Heart right ventricle (tissue), 16 donors: ENCODE data around the gene DYNC1LI1. TPM values are rescaled to one million over a fixed set of nuclear protein-coding genes. Genes with fewer than 3 reads are reported as not detected.

Source experiments
- ATAC-seq, 8 donors: fragments of 200-7000 bp; cut with Tn5 transposase; one replicate each; pipeline ENCODE4 v1.9.1; 2020; ENCODE audit warnings: mild to moderate bottlenecking in 8 of 8, moderate library complexity in 8 of 8, moderate number of reproducible peaks in 1 of 8
- DNase-seq, 2 donors: peaks; one replicate each; pipeline ENCODE4 v3.0.0-alpha.2; 2020
- H3K27ac ChIP-seq, 10 donors: fragments of 200-600 bp; sonication (generic) in 2 of 10; one replicate each; pipeline versions ENCODE4 v1.5.0 to v1.8.0; 2020 to 2022; ENCODE audit warnings: mild to moderate bottlenecking in 3 of 10
- H3K27me3 ChIP-seq, 7 donors: fragments of 200-600 bp; one replicate each; pipeline ENCODE4 v1.8.0; 2021 to 2022; ENCODE audit warnings: mild to moderate bottlenecking in 2 of 7
- H3K36me3 ChIP-seq, 9 donors: fragments of 200-600 bp; sonication (generic) in 1 of 9; one replicate each; pipeline versions ENCODE4 v1.5.0 to v1.8.0; 2020 to 2022; ENCODE audit warnings: mild to moderate bottlenecking in 2 of 9
- H3K4me1 ChIP-seq, 9 donors: fragments of 200-600 bp; sonication (generic) in 1 of 9; one replicate each; pipeline versions ENCODE4 v1.5.0 to v1.8.0; 2020 to 2022; ENCODE audit warnings: mild to moderate bottlenecking in 4 of 9
- H3K4me3 ChIP-seq, 10 donors: fragments of 200-600 bp; sonication (generic) in 2 of 10; one replicate each; pipeline versions ENCODE4 v1.5.0 to v1.8.0; 2020 to 2022; ENCODE audit warnings: mild to moderate bottlenecking in 7 of 10, moderate library complexity in 2 of 10
- H3K9me3 ChIP-seq, 11 donors: fragments of 200-600 bp in 10 of 11; sonication (generic) in 2 of 11; one replicate each; pipeline versions ENCODE4 v1.5.0 to v1.8.0; 2013 to 2022; ENCODE audit warnings: mild to moderate bottlenecking in 2 of 11, control low read depth in 1 of 11, moderate library complexity in 1 of 11
- WGBS, 2 donors: extraction: QIAGEN DNeasy Blood & Tissue Kit; methylation state at CpG; one replicate each; pipeline ENCODE4 v1.1.7; 2013; ENCODE audit warnings: inconsistent platforms in 1 of 2; 5-methylcytosine and 5-hydroxymethylcytosine counted together
- intact Hi-C, 10 donors: fragments of 100-400 bp; cut with DNase I; formaldehyde crosslinking; loops; one replicate each; pipeline versions ENCODE4 v1.11.1 to v1.14.2; 2022
- polyA plus RNA-seq, 2 donors: library from polyadenylated mRNA; stranded (reverse); fragments of 200-250 nt; gene quantifications; one replicate each; pipeline ENCODE4 v1.2.3, GENCODE V29; 2013
- total RNA-seq, 10 donors: library from RNA; stranded (reverse); fragmentation: NEBNext Ultra II Directional in 3 of 10; extraction: Animal tissue kit (Norgen Biotek cat#: 25700) in 3 of 10; gene quantifications; one replicate each; pipeline versions ENCODE4 v1.2.1 to v1.2.4, GENCODE V29; 2021 to 2023
- TF ChIP-seq, protein P1 (sequence below), 9 donors: fragments of 200-600 bp; sonication (generic) in 2 of 9; IDR thresholded peaks; one replicate each; pipeline versions ENCODE4 v1.5.0 to v1.8.0; 2021 to 2022; ENCODE audit warnings: antibody characterized with exemption in 9 of 9, mild to moderate bottlenecking in 5 of 9, moderate library complexity in 1 of 9
- donor health status: Arrhythmogenic right ventricular cardiomyopathy.
- donor health status: ischemic (EF 13 %, LVEDD 7.1; RV severe dilation, severe dysfunction).
- donor health status: healthy with polysubstance abuse.
- donor health status: DM: no; HTN: yes; CAD: no.
- donor health status: DM: no; HTN: no; CAD: no.
- donor health status: ischemic (EF 25% LVEDD 6.9; RV normal size, moderate dysfunction).
- donor health status: ischemic (EF 25% LVEDD 5.7; RV mildly dilated, moderate dysfunction).
- donor health status: healthy.
- donor health status: DM: yes; HTN: yes; CAD: no.
- donor health status: Ischemic cardiomyopathy.
- donor health status: ischemic (EF 35%, LVEDD 5.7; RV mildly dilated, moderate dysfunction).
- donor health status: nonischemic (EF 11% LVEDD 7.7; RV severe dilation, severe dysfunction).
- donor health status: DM: yes; HTN: yes; CAD: no.
- donor health status: PGD.
- donor health status: ischemic (EF 29% LVEDD 5.4; RV normal size, mild dysfunction).
- donor health status: nonischemic (EF 23%, LVEDD 6.1; RV moderate dilation, normal function).

The DYNC1LI1 gene
- total and polyA plus RNA-seq, 12 donors: 23.4 to 69.9 (median 52.4) TPM

DNA sequence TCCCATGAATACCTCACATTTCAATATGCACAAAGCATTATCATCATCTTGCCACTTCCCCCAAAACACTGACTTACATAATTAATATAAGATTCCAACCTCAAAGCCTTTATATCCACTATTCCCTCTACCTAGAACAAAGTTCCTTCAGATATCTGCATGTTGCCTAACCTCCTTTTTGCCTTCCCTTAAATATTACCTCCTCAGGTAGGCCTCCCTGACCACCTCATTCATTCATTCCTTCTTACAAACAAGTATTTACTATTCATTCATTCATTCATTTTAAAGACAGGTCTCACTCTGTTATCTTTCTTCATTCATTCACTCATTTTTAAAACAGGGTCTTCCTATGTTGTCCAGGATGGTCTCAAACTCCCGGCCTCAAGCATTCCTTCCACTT is 18.6 kb downstream of the DYNC1LI1 start:
- WGBS, 2 donors: 100% methylated on average over 1 of the region's 1 CpG
- H3K4me1 ChIP-seq: peaks cover 2 to 64% (median 30%) of the 10 kb centered on the region in 9 donors

DNA sequence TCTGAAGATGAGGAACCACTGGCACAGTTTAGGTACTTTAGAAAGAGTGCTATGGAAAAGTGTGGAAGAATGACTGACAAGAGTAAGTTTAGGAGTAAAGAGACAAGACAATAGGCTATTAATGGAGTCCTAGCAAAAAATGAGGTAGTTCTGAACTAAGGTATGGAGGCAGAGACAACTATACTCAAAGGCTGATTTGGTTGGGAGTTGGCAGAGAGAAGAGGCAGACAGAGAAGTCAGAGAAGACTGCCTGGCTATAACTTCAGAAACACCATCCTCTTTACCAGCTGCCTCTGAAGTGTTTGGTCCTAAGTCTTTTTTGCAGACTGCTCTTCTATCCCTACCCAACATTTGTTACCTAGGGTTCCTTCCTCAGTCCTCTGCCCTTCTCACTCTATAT is 19.2 kb downstream of the DYNC1LI1 start:
- H3K27ac ChIP-seq: no peak overlapping the region
- H3K4me3 ChIP-seq: no peak overlapping the region
- intact Hi-C loops: no loop called here
- H3K9me3 ChIP-seq: no peaks in the 10 kb centered on the region
- ATAC-seq (no peak), DNase-seq (no peak)
- no peaks in the 10 kb centered on the region for H3K36me3 ChIP-seq
- H3K27me3 ChIP-seq: no peaks in the 10 kb centered on the region
- peaks cover 2 to 59% (median 30%) of the 10 kb centered on the region in 9 donors for H3K4me1 ChIP-seq
- TF ChIP-seq, protein P1, sequence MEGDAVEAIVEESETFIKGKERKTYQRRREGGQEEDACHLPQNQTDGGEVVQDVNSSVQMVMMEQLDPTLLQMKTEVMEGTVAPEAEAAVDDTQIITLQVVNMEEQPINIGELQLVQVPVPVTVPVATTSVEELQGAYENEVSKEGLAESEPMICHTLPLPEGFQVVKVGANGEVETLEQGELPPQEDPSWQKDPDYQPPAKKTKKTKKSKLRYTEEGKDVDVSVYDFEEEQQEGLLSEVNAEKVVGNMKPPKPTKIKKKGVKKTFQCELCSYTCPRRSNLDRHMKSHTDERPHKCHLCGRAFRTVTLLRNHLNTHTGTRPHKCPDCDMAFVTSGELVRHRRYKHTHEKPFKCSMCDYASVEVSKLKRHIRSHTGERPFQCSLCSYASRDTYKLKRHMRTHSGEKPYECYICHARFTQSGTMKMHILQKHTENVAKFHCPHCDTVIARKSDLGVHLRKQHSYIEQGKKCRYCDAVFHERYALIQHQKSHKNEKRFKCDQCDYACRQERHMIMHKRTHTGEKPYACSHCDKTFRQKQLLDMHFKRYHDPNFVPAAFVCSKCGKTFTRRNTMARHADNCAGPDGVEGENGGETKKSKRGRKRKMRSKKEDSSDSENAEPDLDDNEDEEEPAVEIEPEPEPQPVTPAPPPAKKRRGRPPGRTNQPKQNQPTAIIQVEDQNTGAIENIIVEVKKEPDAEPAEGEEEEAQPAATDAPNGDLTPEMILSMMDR (IDR thresholded peaks at IDR 0.05): no peak

More for the DNA sequence above, 18.6 kb downstream of the DYNC1LI1 start:
- no peak overlapping the region for H3K27ac ChIP-seq
- intact Hi-C loops: no loop called here
- H3K36me3 ChIP-seq: no peaks in the 10 kb centered on the region
- no peak for DNase-seq
- no peak overlapping the region for H3K4me3 ChIP-seq
- no peak for ATAC-seq
- TF ChIP-seq, protein P1 (IDR thresholded peaks at IDR 0.05): no peak
- H3K9me3 ChIP-seq: no peaks in the 10 kb centered on the region
- H3K27me3 ChIP-seq: no peaks in the 10 kb centered on the region

DNA sequence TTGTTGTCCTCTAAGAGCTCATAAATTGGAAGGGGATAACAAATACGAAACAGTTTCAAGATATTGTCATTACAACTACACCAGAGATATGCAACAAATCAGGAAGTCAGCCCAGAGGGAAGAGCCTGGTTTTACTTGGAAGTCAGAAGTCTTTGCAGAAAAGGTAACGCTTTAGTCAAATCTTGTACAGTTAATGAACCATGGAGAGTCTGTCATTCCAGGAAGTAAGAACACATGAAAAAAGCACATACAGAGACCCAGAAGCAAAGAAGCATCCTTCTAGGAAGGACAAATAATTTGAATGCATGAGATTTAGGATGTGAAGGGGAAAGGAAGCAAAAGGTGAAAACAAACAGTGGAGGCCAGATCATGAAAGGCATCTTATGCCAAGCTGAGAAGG is 19.6 kb downstream of the DYNC1LI1 start:
- intact Hi-C loops: no loop called here
- ATAC-seq: no peak
- H3K27ac ChIP-seq: no peak overlapping the region

DNA sequence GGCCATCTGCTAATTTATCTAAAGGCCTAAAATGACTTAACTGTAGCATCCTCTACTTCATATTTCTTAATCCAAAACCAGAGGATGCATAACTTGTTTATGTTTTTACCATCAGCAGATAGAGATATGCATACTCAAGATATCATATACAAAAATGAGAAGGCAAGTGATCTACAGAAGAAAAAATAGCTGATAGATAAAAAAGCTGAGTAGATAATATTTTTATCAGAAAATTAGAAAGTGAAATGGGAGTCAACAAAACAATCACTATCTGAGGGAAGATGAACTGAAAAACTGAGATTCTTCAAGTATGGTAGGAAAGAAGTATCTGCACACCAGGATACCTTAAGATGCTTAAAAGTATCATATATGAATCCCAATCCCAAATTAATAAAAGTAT is 25.4 kb downstream of the DYNC1LI1 start:
- DNase-seq: no peak
- Histone ChIP-seq H3K27me3 (no peaks in the 10 kb centered on the region), H3K27ac (no peak overlapping the region), H3K9me3 (no peaks in the 10 kb centered on the region), H3K4me3 (no peak overlapping the region), H3K36me3 (peaks cover 0 to 40% (median 2%) of the 10 kb centered on the region in 9 donors), H3K4me1 (peaks cover 0 to 23% (median 9%) of the 10 kb centered on the region in 9 donors)
- intact Hi-C loops: no loop called here
- ATAC-seq: no peak
- TF ChIP-seq, protein P1 (IDR thresholded peaks at IDR 0.05): no peak

More for the DNA sequence above, 19.6 kb downstream of the DYNC1LI1 start:
- peaks cover 0 to under 1% (median 0%) of the 10 kb centered on the region in 9 donors for H3K36me3 ChIP-seq
- TF ChIP-seq, protein P1 (IDR thresholded peaks at IDR 0.05): no peak
- peaks cover 2 to 55% (median 28%) of the 10 kb centered on the region in 9 donors for H3K4me1 ChIP-seq
- WGBS, 2 donors: 67 to 68% methylated on average over 2 of the region's 2 CpGs
- no peaks in the 10 kb centered on the region for H3K9me3 ChIP-seq
- DNase-seq: no peak
- no peaks in the 10 kb centered on the region for H3K27me3 ChIP-seq
- no peak overlapping the region for H3K4me3 ChIP-seq
